Measurements from ENCODE around the gene GPR107.

- TF ChIP-seq CTCF (conservative IDR thresholded peaks at IDR 0.05) (no peak), EZH2 (IDR thresholded peaks at IDR 0.05; ENCODE audit: low read depth) (no peak)
Measured at GRCh38 chr9:130022566-130023143, 31.1 kb upstream of the GPR107 start.

Measured in PC-9 (cell line).